Endodermal cell (in vitro differentiated cells): ENCODE data around the gene GOLGA2. TPM values are rescaled to one million over a fixed set of nuclear protein-coding genes. Genes with fewer than 3 reads are reported as not detected.

Experiments
- DNase-seq: peaks from one replicate; pipeline ENCODE4 v3.0.0-alpha.2; 2017
- H3K27ac ChIP-seq: 2 replicates; pipeline ENCODE4 v1.5.1; 2013; ENCODE audit warnings: mild to moderate bottlenecking, low read depth, low read length, moderate library complexity
- H3K27me3 ChIP-seq: 2 replicates; pipeline ENCODE4 v1.6.1; 2013; ENCODE audit warnings: mild to moderate bottlenecking, low read length, moderate library complexity; ENCODE audit not compliant: insufficient read depth, control insufficient read depth, poor library complexity, severe bottlenecking
- H3K36me3 ChIP-seq: 2 replicates; pipeline ENCODE4 v1.7.0; 2013; ENCODE audit warnings: mild to moderate bottlenecking, low read length, moderate library complexity; ENCODE audit not compliant: control insufficient read depth, insufficient read depth
- H3K4me1 ChIP-seq: one replicate; pipeline ENCODE4 v1.7.0; 2013; ENCODE audit warnings: low read length; ENCODE audit not compliant: control insufficient read depth, insufficient read depth
- H3K4me3 ChIP-seq: 2 replicates; pipeline ENCODE4 v1.5.1; 2013; ENCODE audit warnings: mild to moderate bottlenecking, low read length, moderate library complexity
- H3K9ac ChIP-seq: 2 replicates; pipeline ENCODE4 v1.6.1; 2013; ENCODE audit warnings: mild to moderate bottlenecking, low read length, moderate library complexity; ENCODE audit not compliant: poor library complexity, severe bottlenecking; ENCODE audit errors: extremely low read depth
- H3K9me3 ChIP-seq: 2 replicates; pipeline ENCODE4 v1.6.1; 2013; ENCODE audit warnings: mild to moderate bottlenecking, low read length, moderate library complexity; ENCODE audit not compliant: control insufficient read depth
- H3K27ac Mint-ChIP-seq: 2 replicates; pipeline ENCODE4 v1.8.0; 2020; ENCODE audit warnings: mixed read lengths
- H3K27me3 Mint-ChIP-seq: 2 replicates; pipeline ENCODE4 v1.8.0; 2021; ENCODE audit warnings: mild to moderate bottlenecking, mixed read lengths; ENCODE audit not compliant: insufficient read depth
- H3K36me3 Mint-ChIP-seq: 2 replicates; pipeline ENCODE4 v1.8.0; 2020; ENCODE audit warnings: low read depth, mixed read lengths
- H3K4me1 Mint-ChIP-seq: 2 replicates; pipeline ENCODE4 v1.8.0; 2020; ENCODE audit warnings: mixed read lengths
- H3K4me3 Mint-ChIP-seq: 2 replicates; pipeline ENCODE4 v1.8.0; 2020; ENCODE audit warnings: mild to moderate bottlenecking, moderate library complexity, mixed read lengths
- H3K9me3 Mint-ChIP-seq: 2 replicates; pipeline ENCODE4 v1.8.0; 2020; ENCODE audit warnings: mild to moderate bottlenecking, mixed read lengths
- CTCF ChIP-seq: fragments of 200-600 bp; sonication (generic); conservative IDR thresholded peaks from 2 replicates; pipeline ENCODE4 v1.5.0; 2021; ENCODE audit warnings: antibody characterized with exemption, mild to moderate bottlenecking
- WGBS, 2 experiments: methylation state at CpG; one replicate each; pipeline versions ENCODE4 v1.1.5 to v1.1.7; 2013; ENCODE audit warnings: missing lambda C conversion rate in 2 of 2, mixed read lengths in 1 of 2; ENCODE audit not compliant: insufficient coverage in 1 of 2, insufficient read length in 1 of 2; 5-methylcytosine and 5-hydroxymethylcytosine counted together
- total RNA-seq, 2 donors: library from RNA; stranded (reverse); fragmentation: NEBNext Ultra II Directional in 1 of 2; extraction: Animal tissue kit (Norgen Biotek cat#: 25700) in 1 of 2; gene quantifications; 2 replicates in 1 of 2; 3 replicates in 1 of 2; pipeline ENCODE4 v1.2.1, GENCODE V29; 2021

GOLGA2 gene
- total RNA-seq, 2 donors from 2014 or later: 91.9 to 101 TPM

- H3K36me3 ChIP-seq: peaks cover 66% of the 10 kb centered on the region
- H3K9ac ChIP-seq: no peak overlapping the region
- no peaks in the 10 kb centered on the region for H3K9me3 ChIP-seq
- Mint-ChIP-seq H3K36me3 (peaks cover 36% of the 10 kb centered on the region), H3K9me3 (no peaks in the 10 kb centered on the region), H3K4me1 (peaks cover 6% of the 10 kb centered on the region), H3K27me3 (no peaks in the 10 kb centered on the region), H3K4me3 (no peak overlapping the region), H3K27ac (no peak overlapping the region)
- no peak for TF ChIP-seq CTCF
- no peaks in the 10 kb centered on the region for H3K4me1 ChIP-seq
- WGBS, 2 experiments: 95 to 100% methylated on average over 3 to 5 of the region's 5 CpGs
- H3K27me3 ChIP-seq: no peaks in the 10 kb centered on the region
- H3K4me3 ChIP-seq: no peak overlapping the region
- no peak for DNase-seq
- no peak overlapping the region for H3K27ac ChIP-seq
These were observed 4.3 kb downstream of the GOLGA2 start for GRCh38 chr9:128271512-128271911.

GRCh38 chr9:128271112-128271511, 4.7 kb downstream of the GOLGA2 start:
- no peak overlapping the region for H3K27ac Mint-ChIP-seq
- H3K27ac ChIP-seq: no peak overlapping the region

GRCh38 chr9:128266868-128267590, 8.8 kb downstream of the GOLGA2 start:
- 95% methylated on average over 10 to 15 of the region's 15 CpGs for WGBS, 2 experiments
- Mint-ChIP-seq H3K27ac (no peak overlapping the region), H3K4me1 (no peaks in the 10 kb centered on the region), H3K9me3 (no peaks in the 10 kb centered on the region), H3K27me3 (no peaks in the 10 kb centered on the region), H3K4me3 (no peak overlapping the region), H3K36me3 (peaks cover 57% of the 10 kb centered on the region)
- H3K27me3 ChIP-seq: no peaks in the 10 kb centered on the region
- H3K9ac ChIP-seq: no peak overlapping the region
- H3K27ac ChIP-seq: no peak overlapping the region
- no peak for DNase-seq
- no peak overlapping the region for H3K4me3 ChIP-seq
- peaks cover 70% of the 10 kb centered on the region for H3K36me3 ChIP-seq
- H3K9me3 ChIP-seq: no peaks in the 10 kb centered on the region
- H3K4me1 ChIP-seq: no peaks in the 10 kb centered on the region
- no peak for TF ChIP-seq CTCF

More at GRCh38 chr9:128271112-128271511, 4.7 kb downstream of the GOLGA2 start:
- Histone ChIP-seq H3K4me3 (no peak overlapping the region), H3K9ac (no peak overlapping the region), H3K9me3 (no peaks in the 10 kb centered on the region), H3K4me1 (no peaks in the 10 kb centered on the region), H3K27me3 (no peaks in the 10 kb centered on the region), H3K36me3 (peaks cover 67% of the 10 kb centered on the region)
- no peaks in the 10 kb centered on the region for H3K9me3 Mint-ChIP-seq
- peaks cover 6% of the 10 kb centered on the region for H3K4me1 Mint-ChIP-seq
- no peak for TF ChIP-seq CTCF
- no peaks in the 10 kb centered on the region for H3K27me3 Mint-ChIP-seq
- DNase-seq: peak; percentile 36
- H3K36me3 Mint-ChIP-seq: peaks cover 40% of the 10 kb centered on the region
- no peak overlapping the region for H3K4me3 Mint-ChIP-seq
- 94 to 100% methylated on average over 2 to 3 of the region's 3 CpGs for WGBS, 2 experiments
